NB4 (cell line): ENCODE results near the gene DOLPP1.
A peak's percentile ranks its signal among the peaks of the same experiment; 100 is the strongest.

ENCODE experiments used
- DNase-seq: peaks from one replicate; pipeline ENCODE4 v3.0.0; 2010; ENCODE audit warnings: low read depth
- H3K4me3 ChIP-seq: one replicate; pipeline ENCODE4 v1.5.1; 2011; ENCODE audit warnings: mild to moderate bottlenecking, low read depth, low read length, moderate library complexity
- MYC ChIP-seq: IDR thresholded peaks from 2 replicates; pipeline ENCODE4 v1.6.1; 2011; ENCODE audit warnings: low read depth, low read length
- POLR2A ChIP-seq: IDR thresholded peaks from 2 replicates; pipeline ENCODE4 v1.6.1; 2011; ENCODE audit warnings: mild to moderate bottlenecking; ENCODE audit not compliant: insufficient read length; ENCODE audit errors: extremely low read depth
- TF ChIP-seq, protein P1 (sequence below): IDR thresholded peaks from one replicate; pipeline ENCODE4 v1.5.1; 2012; ENCODE audit warnings: low read depth, low read length
- TF ChIP-seq, protein P2 (sequence below): IDR thresholded peaks from 2 replicates; pipeline ENCODE4 v1.6.1; 2011; ENCODE audit warnings: low read depth, low read length

The DOLPP1 gene

DNA sequence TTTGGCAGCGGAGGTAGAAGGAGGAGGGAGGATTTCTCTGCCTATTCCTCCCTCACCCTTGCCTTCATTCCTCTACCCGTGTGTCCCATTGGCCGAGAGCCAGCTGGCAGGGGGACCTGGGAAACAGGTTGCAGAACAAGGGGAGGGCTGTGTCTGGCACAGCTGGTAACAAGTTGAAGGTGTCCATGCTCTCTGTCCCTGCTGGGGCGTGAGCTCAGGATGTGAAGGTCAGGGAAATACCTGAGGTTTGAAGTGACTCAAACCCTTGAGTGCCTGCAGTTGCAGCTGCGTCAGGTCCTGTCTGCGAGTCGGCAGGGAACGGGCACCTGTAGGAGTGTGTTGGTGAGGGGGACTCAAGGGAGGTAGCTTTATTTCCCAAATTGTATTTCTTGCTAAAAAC, 28.3 kb upstream of the DOLPP1 start:
- no peak overlapping the region for H3K4me3 ChIP-seq
- TF ChIP-seq, protein P1, sequence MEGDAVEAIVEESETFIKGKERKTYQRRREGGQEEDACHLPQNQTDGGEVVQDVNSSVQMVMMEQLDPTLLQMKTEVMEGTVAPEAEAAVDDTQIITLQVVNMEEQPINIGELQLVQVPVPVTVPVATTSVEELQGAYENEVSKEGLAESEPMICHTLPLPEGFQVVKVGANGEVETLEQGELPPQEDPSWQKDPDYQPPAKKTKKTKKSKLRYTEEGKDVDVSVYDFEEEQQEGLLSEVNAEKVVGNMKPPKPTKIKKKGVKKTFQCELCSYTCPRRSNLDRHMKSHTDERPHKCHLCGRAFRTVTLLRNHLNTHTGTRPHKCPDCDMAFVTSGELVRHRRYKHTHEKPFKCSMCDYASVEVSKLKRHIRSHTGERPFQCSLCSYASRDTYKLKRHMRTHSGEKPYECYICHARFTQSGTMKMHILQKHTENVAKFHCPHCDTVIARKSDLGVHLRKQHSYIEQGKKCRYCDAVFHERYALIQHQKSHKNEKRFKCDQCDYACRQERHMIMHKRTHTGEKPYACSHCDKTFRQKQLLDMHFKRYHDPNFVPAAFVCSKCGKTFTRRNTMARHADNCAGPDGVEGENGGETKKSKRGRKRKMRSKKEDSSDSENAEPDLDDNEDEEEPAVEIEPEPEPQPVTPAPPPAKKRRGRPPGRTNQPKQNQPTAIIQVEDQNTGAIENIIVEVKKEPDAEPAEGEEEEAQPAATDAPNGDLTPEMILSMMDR, result no peak
- no peak for TF ChIP-seq POLR2A
- no peak for TF ChIP-seq MYC
- TF ChIP-seq, protein P2, sequence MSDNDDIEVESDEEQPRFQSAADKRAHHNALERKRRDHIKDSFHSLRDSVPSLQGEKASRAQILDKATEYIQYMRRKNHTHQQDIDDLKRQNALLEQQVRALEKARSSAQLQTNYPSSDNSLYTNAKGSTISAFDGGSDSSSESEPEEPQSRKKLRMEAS, result no peak
- DNase-seq, result no peak

- DNase-seq, result no peak
- no peak overlapping the region for H3K4me3 ChIP-seq
- TF ChIP-seq, protein P2, result no peak
- TF ChIP-seq POLR2A (no peak), MYC (no peak)
- TF ChIP-seq, protein P1, result no peak
Measured at GRCh38 chr9:129053020-129053419, 27.9 kb upstream of the DOLPP1 start.

DNA sequence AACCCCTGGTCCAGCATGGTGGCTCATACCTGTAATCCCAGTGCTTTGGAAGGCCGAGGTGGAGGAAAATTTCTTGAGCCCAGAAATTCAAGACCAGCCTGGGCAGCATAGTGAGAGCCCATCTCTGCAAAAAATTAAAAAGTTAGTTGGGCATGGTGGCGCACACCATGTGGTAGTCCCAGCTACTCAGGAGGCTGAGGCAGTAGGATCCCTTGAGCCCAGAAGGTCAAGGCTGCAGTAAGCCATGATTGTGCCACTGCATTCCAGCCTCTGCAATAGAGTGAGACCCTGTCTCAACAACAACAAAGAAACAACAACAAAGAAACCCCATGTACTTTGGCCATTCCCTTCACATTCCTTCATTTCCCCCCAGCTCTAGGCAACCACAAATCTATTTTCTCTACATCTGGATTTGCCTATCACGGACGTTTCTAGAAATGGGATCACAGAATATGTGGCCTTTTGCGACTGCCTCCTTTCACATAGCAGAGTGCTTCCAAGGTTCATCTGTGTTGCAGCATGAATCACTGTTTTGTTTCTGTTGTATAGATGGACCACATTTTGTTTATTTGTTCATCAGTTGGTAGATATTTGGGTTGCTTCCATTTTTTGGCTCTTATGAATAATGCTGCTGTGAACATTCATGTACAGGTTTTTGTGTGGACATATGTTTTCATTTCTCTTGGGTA, 26.6 kb upstream of the DOLPP1 start:
- no peak for DNase-seq
- no peak overlapping the region for H3K4me3 ChIP-seq
- TF ChIP-seq, protein P2, result no peak
- TF ChIP-seq MYC, result no peak
- TF ChIP-seq, protein P1, result no peak
- no peak for TF ChIP-seq POLR2A

DNA sequence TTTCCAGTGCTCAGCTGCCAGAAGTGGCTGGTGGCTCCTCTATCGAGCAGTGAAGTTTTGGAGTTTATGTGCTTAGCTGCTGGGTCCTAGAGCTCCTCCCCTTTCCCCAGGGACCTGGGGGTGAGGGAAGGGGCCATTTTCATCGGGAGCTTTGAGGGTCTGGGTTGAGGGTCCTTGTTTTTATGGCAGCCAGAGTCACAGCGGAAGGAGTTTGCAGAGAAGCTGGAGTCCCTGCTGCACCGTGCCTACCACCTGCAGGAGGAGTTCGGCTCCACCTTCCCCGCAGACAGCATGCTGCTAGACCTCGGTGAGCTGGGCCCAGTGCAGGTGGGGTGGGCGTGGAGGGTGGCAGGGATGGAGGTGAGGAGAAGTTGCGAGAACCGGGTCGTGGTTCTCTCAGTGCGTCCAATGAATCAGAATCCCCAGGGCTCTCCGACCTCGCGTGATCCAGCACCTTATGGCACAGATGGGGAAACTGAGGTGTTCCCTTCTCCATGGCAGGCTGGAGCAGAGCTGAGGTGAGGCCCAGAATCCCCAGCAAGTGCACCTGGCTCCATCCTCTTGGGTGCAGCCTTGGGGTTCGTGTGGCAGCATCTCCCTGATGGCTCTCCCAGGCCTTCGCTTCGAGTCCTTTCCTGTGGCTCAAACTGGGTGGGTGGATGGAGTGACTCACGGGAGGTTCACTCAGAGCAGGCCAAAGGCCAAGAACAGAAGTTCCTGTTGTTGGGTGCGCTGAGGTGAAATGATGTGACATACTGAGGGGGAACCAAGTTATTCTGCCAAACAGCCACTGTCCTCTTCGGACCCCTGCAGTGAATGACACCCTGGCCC, 21.7 kb upstream of the DOLPP1 start:
- TF ChIP-seq POLR2A, result no peak
- TF ChIP-seq, protein P1, result no peak
- no peak for TF ChIP-seq MYC
- TF ChIP-seq, protein P2, result no peak
- H3K4me3 ChIP-seq, result no peak overlapping the region
- peak; percentile 76 for DNase-seq

- DNase-seq, result no peak
- H3K4me3 ChIP-seq, result no peak overlapping the region
- TF ChIP-seq MYC (no peak), POLR2A (no peak)
- TF ChIP-seq, protein P1, result no peak
- TF ChIP-seq, protein P2, result no peak
Measured at GRCh38 chr9:129059796-129060785, 20.8 kb upstream of the DOLPP1 start.
